HG02885 (cell line): ENCODE measurements around the gene VWF.

Experiments used
- ATAC-seq: cut with Tn5 transposase; IDR thresholded peaks from one replicate; pipeline ENCODE4 v1.9.1; 2021; ENCODE audit warnings: mild to moderate bottlenecking; ENCODE audit not compliant: unreplicated experiment, poor library complexity

The VWF gene

DNA sequence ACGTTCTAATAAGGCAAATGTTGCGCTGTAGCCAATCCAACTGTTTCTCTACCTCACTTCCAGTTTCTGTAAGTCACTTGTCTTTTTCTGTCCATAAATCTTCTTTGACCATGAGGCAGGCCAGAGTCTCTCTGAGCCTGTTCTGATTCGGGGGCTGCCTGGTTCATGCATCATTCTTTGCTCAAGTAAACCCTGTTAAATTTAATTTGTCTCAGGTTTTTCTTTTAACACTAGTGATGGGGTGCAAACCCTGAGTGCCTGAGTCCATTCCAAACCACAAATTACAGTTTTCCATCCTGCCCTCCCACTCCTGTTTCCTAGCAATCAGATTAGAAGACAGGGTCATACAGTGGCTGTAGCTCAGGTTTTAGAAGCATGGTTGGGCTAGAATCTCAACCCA, 41.9 kb downstream of the VWF start:
- no peak for ATAC-seq

DNA sequence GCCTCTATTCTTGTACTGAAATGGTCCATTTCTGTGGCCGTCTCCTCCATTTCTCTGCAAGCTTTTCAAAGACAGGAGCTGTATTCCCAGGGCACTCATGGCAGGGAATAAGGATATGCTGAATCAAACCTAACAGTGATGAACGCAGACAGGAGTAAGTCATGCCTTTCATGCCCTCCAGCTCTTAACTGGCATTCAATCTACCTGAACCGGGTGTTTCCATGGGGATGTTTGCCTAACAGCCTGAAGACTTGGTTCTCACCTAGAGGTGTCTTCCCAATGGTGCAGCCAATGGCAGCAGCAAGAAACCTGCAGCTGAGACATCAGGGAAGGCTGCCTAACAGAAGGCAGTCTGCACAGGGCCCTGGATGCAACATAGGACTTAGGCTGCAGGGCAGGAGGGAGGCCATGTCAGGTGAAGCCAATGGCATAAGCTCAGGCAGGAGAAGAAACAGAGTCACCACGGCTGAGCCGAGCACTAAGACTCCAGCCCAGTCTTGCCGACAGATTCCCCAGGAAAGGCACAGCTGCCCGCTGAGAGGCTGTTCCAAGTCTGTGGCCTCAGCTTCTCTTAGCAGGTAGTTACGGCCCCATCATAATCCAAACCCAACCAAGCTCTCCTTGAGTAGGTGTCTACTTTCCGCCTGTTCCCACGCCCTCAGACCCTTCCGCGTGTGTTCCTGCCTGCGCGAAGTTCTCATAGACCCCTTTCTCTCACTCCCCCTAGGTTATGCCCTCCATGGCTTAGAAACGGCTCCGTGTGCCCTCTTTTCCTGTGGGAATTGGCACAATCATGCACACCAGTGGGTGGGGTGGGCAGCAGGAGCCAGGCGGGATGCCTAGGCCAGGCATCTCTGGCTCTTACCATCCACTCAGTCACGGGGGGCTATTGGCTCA, 44.1 kb downstream of the VWF start:
- ATAC-seq: no peak

DNA sequence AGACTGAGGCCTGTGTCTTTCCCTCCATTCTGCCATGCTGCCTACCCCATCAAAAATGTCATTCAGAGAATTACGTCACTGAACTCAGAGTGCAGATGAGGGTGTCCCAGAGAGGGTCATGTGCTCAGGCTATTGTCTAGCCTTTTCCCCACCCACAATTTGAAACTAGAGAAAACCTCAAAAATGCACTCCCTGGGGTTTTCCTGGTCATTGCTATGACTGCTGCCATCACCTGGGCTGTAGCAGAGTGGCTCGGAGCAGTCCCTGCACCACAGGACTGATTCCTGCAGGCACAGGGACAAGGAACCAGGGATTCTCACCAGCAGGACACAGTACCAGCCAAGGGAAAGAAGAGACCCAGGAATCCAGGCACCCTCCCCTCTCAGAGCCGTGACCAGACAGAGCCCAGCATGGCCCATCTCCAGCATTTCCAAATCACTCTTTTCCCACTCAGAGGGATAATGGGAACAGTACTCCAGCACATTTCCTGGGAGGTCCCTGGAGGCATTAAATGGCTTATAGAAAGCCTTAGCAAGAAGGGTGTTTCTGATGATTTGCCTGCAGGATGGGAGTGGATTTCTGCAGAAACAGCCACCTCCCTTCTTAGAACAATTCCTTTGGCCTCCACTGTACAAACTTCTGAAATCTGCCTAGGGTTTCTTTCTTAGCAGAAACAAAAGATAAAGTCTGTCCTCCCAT, 45.9 kb downstream of the VWF start:
- no peak for ATAC-seq

GRCh38 chr12:6077692-6078083, 46.8 kb downstream of the VWF start:
- no peak for ATAC-seq

DNA sequence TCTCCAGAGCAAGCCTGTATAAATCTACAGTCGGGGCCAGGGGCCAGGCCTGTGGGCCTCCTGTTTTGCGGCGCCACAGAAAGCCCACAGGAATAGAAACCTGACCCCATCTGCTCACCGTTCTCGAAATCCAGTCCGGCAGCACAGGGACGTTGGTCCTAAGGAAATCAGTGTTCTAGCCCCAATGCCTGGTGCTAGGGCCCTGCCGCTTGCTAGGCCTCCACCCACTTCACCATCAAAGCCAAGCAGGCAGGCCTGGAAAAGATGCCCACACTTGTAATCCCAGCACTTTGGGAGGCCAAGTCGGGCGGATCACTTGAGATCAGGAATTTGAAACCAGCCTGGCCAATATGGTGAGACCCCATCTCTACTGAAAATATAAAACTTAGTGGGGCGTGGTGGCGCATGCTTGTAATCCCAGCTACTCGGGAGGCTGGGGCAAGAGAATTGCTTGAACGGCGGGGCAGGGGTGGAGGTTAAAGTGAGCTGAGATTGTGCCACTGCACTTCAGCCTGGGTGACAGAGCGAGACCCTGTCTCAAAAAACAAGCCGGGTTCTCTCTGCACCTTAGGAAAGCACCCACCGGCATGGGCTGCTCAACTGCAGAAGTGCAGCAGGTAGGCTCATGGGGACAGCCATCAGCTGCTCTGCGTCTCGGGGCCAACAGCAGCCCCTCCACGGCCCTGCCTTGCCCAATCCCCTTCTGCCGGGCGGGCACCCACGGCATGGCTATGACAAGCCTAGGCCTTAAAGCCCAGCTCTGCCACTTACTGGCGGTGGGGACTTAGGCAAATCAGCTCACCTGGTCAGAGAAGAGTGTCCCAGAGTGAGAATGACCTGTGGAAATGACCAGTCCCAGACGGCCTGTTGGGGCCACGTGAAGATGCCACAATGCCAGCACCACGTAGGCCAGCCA, 47.4 kb downstream of the VWF start:
- ATAC-seq: no peak

DNA sequence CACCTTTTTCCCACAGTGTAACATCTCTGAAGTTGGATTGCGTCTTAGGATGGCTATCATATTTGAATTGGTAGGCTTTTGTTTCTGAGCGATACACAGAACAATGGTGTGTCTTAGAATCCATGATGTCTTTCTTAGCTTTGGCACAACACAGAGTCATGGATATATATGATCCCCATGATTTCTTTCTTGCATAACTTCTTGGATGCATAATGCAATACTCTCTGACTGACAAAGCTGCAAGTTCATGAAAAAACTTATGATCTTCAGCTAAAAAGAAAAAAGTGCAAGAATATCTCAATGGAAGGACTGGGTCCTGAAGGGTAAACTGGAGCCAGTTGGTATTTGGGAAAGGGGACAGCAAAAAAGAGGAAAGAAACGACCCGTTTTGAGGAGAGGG, 48.1 kb downstream of the VWF start:
- no peak for ATAC-seq

- no peak for ATAC-seq
Measured at GRCh38 chr12:6074979-6075585, 49.4 kb downstream of the VWF start.

GRCh38 chr12:6074427-6074826, 50.0 kb downstream of the VWF start:
- no peak for ATAC-seq

DNA sequence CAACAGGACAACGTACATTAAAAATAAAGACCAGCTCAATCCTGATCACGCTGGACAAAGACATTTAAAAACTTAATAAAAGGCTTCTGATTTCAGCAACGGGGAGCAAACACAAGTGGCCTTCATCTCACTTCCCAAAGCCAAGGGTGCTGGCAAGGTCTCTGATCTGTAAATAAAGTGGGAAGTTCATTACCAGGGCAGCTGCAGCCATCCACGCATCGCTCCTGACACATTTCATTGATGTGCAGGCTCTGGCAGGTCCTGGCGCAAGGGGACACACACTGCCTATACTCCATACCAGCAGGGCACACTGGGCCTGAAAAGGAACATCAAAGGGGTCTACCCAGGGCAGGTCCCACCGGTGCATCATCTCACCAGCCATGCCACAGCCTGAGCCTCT, 51.0 kb downstream of the VWF start:
- no peak for ATAC-seq

DNA sequence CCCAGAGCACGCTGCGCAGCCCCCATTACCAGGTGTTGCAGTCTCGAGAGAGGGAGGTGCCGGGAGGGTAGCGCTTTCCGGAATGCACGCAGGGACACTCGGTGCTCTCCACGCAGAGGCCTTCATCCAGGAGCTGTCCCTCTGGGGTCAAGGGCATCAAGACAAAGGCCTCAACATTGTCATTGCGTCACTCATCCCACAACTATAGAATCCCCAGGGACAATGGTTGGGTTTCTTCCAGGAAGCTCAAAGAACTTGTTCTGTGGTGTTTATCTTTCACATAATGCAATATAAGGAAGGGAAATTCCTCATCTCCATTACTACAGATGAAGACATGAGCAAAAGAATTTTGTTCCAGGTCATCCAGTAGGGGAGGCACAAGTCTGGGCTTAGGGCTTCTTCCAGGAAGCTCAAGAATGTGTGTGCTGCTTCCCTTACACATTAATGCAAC, 52.1 kb downstream of the VWF start:
- no peak for ATAC-seq

- ATAC-seq: no peak
Measured at GRCh38 chr12:6071589-6071988, 52.9 kb downstream of the VWF start.

DNA sequence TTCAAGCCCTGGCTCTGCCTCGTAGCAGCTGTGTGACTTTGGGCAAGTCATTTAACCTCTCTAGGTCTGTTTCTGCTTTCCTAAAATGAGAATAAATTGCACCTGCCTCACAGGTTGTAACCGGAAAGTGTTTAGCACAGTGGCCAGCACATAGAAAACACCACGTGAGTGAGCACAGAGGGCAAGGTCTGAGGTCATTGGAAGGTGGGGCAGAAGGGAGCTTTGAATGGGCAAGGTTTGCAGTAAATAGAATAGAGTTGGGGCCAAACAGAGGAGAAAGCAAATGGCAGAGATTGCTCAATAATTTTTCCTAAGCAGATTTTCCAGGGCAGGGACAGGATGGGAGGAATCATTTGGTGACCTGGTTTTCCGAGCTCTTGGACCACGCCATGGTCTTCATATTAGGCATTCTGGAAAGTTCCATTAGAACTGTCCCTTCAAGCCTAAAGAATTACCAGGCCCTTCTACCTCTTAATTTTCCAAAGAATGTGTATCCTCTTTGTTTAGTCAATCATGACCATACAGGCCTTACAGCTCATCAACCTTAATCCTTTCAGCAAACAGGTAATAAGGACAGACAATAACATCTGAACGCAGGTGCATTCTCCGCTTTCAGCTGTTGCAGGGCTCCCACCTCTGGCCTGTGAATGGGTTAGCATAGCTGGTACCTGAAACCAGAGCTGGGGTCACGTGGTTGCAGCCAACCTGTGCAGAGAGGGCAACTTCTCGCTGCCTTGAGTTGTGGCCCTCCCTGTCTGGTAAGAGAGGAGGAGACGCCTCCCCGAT, 53.8 kb downstream of the VWF start:
- no peak for ATAC-seq

DNA sequence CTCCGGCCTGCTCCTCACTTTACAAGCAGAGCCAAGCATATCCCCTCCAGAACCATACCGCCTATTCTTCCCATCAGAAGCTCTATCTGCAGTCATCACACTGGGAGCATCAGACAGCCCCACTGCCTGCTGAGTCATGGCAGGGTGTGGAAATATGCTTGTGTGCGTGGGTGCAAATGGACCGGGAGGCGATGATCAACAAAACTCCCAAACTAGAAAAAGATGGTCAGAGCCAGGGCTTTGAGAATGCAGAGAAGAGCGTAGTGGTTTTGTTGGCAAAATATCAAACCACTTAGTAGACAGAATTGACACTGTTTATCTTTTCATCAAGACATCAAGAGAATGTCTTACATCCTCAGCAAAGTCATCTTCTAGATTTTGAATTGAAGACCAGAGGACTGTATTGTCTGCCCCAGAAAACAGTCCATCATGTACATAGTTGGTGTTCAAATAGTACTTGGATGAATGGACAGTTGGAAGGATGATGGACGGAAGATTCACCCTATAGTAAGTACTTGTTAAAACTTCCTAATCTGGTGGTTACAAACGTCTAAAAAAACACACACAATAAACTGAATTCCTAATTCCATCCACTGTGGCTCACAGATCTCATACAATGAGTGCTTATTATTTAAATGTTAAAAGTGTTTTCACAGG, 54.9 kb downstream of the VWF start:
- ATAC-seq: no peak

DNA sequence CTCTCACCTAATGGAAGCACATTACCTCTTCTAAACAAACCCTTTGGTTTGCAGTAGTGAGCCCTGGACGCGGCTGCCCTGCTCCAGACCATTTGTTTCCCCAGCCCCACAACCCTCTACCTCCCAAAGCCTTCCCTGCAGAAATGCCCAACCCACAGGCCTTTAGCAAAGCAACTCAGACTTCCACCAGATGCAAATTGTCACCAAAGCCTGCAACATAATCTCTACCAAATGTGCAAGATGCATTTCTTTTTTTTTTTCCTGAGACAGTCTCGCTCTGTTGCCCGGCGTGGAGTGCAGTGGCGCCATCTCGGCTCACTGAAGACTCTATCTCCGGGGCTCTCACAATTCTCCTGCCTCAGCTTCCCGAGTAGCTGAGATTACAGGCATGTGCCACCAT, 56.2 kb downstream of the VWF start:
- no peak for ATAC-seq

DNA sequence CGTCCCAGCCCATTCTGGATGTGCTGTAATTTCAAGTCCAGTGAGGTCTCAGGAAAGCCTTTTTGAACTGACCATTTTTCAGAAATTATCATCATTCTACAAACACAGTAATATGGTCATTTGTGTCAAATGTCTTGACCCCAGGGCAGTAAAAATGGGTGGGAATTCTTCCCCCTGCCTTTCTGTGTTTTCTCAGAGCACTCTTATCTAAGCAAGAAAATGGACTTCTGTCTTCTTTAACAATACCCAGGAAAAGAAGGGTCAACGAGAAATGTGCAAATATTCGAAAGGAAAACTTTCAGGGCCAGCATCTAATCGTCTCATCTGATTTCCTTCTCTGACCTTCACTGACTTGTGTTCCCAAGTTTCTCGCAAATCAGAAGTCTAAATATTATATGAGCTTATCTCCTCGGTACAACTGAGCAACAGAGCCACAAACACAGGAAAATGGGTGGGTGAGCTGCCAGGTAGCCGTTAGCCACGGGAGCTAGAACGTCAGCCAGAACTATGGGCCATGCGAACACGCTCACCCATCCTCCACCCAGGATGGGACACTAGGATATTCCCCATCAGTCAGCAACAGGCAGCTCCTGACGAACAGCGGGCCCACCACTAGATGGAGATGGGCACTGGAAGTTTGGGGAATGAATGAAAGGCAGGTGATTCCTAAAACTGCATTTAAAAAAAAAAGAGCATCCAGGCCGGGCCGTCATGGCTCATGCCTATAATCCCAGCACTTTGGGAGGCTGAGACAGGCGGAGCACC, 57.1 kb downstream of the VWF start:
- no peak for ATAC-seq

GRCh38 chr12:6066651-6067050, 57.8 kb downstream of the VWF start:
- ATAC-seq: no peak

DNA sequence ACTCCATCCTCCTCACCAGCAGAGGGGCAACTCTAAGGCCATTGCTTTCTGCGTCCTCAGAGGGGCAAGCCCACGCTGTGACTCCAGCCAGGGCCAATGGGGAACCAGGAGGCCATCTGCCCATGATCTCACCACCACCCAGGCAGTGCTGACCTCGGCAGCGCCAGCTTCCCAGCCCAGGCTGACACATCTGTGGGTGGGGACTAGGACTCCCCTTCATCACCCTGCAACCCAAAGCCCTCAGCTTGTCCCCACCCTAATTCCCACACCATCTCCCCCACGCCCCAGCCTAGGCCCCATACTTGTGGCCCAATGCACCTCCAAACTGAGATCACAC, 58.6 kb downstream of the VWF start:
- no peak for ATAC-seq

- ATAC-seq: no peak
Measured at GRCh38 chr12:6065131-6065862, 59.2 kb downstream of the VWF start.
